CD8-positive, alpha-beta memory T cell (primary cell): Measurements from ENCODE around the gene ATP8A1. TPM values are rescaled to one million over a fixed set of nuclear protein-coding genes. Genes with fewer than 3 reads are reported as not detected.

ENCODE experiments used
- CTCF ChIA-PET: fragments of 350-600 bp; sonication (Branson Sonifier 250); formaldehyde crosslinking; loops from one replicate; lab custom pipeline; 2021; ENCODE audit warnings: antibody characterized with exemption; lab: Charles Lee
- POLR2A ChIA-PET: fragments of 350-600 bp; sonication (Branson Sonifier 250); formaldehyde crosslinking; loops from one replicate; lab custom pipeline; 2021; ENCODE audit warnings: antibody characterized with exemption; lab: Charles Lee
- DNase-seq, 5 donors: peaks; one replicate each; pipeline versions ENCODE4 v3.0.0 to v3.0.0-alpha.2; 2020 to 2022; ENCODE audit warnings: mixed read lengths in 1 of 5
- H3K27ac ChIP-seq: one replicate; pipeline ENCODE4 v1.7.0; 2013; ENCODE audit warnings: low read depth, mild to moderate bottlenecking, low read length, moderate library complexity
- H3K27me3 ChIP-seq: 2 replicates; pipeline ENCODE4 v1.7.0; 2013; ENCODE audit warnings: low read length, mild to moderate bottlenecking; ENCODE audit not compliant: insufficient read depth, poor library complexity, severe bottlenecking
- H3K36me3 ChIP-seq: 2 replicates; pipeline ENCODE4 v1.7.0; 2013; ENCODE audit warnings: mild to moderate bottlenecking, low read length, moderate library complexity; ENCODE audit not compliant: insufficient read depth
- H3K4me1 ChIP-seq: 2 replicates; pipeline ENCODE4 v1.7.0; 2013; ENCODE audit warnings: mild to moderate bottlenecking, low read length, moderate library complexity; ENCODE audit not compliant: insufficient read depth
- H3K4me3 ChIP-seq: 2 replicates; pipeline ENCODE4 v1.7.0; 2013; ENCODE audit warnings: mild to moderate bottlenecking, low read length
- H3K9me3 ChIP-seq: 2 replicates; pipeline ENCODE4 v1.7.0; 2013; ENCODE audit warnings: mild to moderate bottlenecking, low read length
- H3K27ac Mint-ChIP-seq, 8 donors: one replicate each; pipeline ENCODE4 v1.8.0; 2020 to 2021; ENCODE audit warnings: mixed read lengths in 8 of 8, mild to moderate bottlenecking in 6 of 8, inconsistent platforms in 3 of 8, moderate library complexity in 3 of 8
- H3K27me3 Mint-ChIP-seq, 2 donors: one replicate each; pipeline ENCODE4 v1.8.0; 2020 to 2021; ENCODE audit warnings: mixed read lengths in 2 of 2, mild to moderate bottlenecking in 1 of 2, moderate library complexity in 1 of 2
- H3K36me3 Mint-ChIP-seq, 3 donors: one replicate each; pipeline ENCODE4 v1.8.0; 2020 to 2021; ENCODE audit warnings: mixed read lengths in 3 of 3, inconsistent platforms in 1 of 3, mild to moderate bottlenecking in 1 of 3
- H3K4me1 Mint-ChIP-seq, 3 donors: one replicate each; pipeline ENCODE4 v1.8.0; 2020 to 2021; ENCODE audit warnings: mixed read lengths in 3 of 3, inconsistent platforms in 1 of 3, mild to moderate bottlenecking in 1 of 3
- H3K4me3 Mint-ChIP-seq, 7 donors: one replicate each; pipeline ENCODE4 v1.8.0; 2020 to 2021; ENCODE audit warnings: mixed read lengths in 7 of 7, mild to moderate bottlenecking in 6 of 7, moderate library complexity in 4 of 7, inconsistent platforms in 2 of 7
- H3K9me3 Mint-ChIP-seq, 5 donors: one replicate each; pipeline ENCODE4 v1.8.0; 2020 to 2022; ENCODE audit warnings: mixed read lengths in 5 of 5, mild to moderate bottlenecking in 3 of 5, moderate library complexity in 2 of 5, inconsistent platforms in 1 of 5
- polyA plus RNA-seq: library from polyadenylated mRNA; unstranded; fragments of 300-500 nt; fragmentation: Illumina TruSeq; gene quantifications from one replicate; pipeline ENCODE4 v1.2.3, GENCODE V29; 2021
- total RNA-seq, 2 experiments: library from RNA; stranded (reverse); gene quantifications; one replicate each; pipeline ENCODE4 v1.2.3, GENCODE V29; 2021

The ATP8A1 gene
- total and polyA plus RNA-seq, 3 experiments from 2014 or later, result 13.8 to 24.4 (median 23.3) TPM

DNA sequence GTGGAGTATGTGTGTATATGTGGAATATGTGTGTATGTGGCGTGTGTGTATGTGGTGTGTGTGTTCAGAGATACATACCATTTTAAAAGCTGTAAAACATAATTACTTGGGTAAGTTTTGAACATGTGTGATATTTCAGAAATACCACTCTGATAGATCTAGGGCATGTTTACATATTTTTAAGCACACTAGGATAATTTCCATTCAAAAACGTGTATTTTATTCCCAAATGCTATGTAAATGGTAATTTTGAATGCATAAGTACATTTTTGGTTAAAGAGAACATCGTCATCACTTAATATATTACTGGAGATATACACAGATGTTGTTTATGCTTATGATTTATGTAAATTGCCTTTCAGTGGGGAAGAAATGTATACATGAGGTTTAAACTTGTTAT is 294.3 kb downstream of the ATP8A1 start:
- H3K4me1 ChIP-seq, result no peaks in the 10 kb centered on the region
- H3K36me3 ChIP-seq, result no peaks in the 10 kb centered on the region
- H3K27ac Mint-ChIP-seq, result no peak overlapping the region
- no peak overlapping the region for H3K27ac ChIP-seq
- H3K4me3 ChIP-seq, result no peak overlapping the region
- H3K9me3 Mint-ChIP-seq, result peaks cover 0 to 4% (median 0%) of the 10 kb centered on the region in 5 donors
- H3K9me3 ChIP-seq, result no peaks in the 10 kb centered on the region
- H3K27me3 ChIP-seq, result no peaks in the 10 kb centered on the region
- peaks cover 0 to 3% (median 0%) of the 10 kb centered on the region in 3 donors for H3K36me3 Mint-ChIP-seq
- CTCF ChIA-PET, result no interaction called here
- H3K4me3 Mint-ChIP-seq, result no peak overlapping the region
- no peak for DNase-seq
- POLR2A ChIA-PET, result no interaction called here
- peaks cover 14 to 26% of the 10 kb centered on the region in 2 donors for H3K27me3 Mint-ChIP-seq
- H3K4me1 Mint-ChIP-seq, result no peaks in the 10 kb centered on the region

GRCh38 chr4:42361456-42361855 is 295.4 kb downstream of the ATP8A1 start:
- no peak overlapping the region for H3K27ac ChIP-seq
- H3K27me3 Mint-ChIP-seq, result peaks cover 16 to 26% of the 10 kb centered on the region in 2 donors
- CTCF ChIA-PET, result no interaction called here
- POLR2A ChIA-PET, result no interaction called here
- H3K4me3 Mint-ChIP-seq, result no peak overlapping the region
- no peaks in the 10 kb centered on the region for H3K9me3 ChIP-seq
- peaks cover 0 to 5% (median 2%) of the 10 kb centered on the region in 3 donors for H3K4me1 Mint-ChIP-seq
- H3K36me3 Mint-ChIP-seq, result no peaks in the 10 kb centered on the region
- H3K27me3 ChIP-seq, result no peaks in the 10 kb centered on the region
- peaks cover 0 to 5% (median 0%) of the 10 kb centered on the region in 5 donors for H3K9me3 Mint-ChIP-seq
- H3K27ac Mint-ChIP-seq, result no peak overlapping the region
- no peak for DNase-seq
- no peaks in the 10 kb centered on the region for H3K4me1 ChIP-seq
- no peaks in the 10 kb centered on the region for H3K36me3 ChIP-seq
- no peak overlapping the region for H3K4me3 ChIP-seq

GRCh38 chr4:42360256-42360669 is 296.6 kb downstream of the ATP8A1 start:
- H3K27ac Mint-ChIP-seq, result no peak overlapping the region
- Histone ChIP-seq H3K27ac (no peak overlapping the region), H3K4me1 (no peaks in the 10 kb centered on the region), H3K4me3 (no peak overlapping the region), H3K36me3 (no peaks in the 10 kb centered on the region), H3K9me3 (no peaks in the 10 kb centered on the region), H3K27me3 (no peaks in the 10 kb centered on the region)
- peaks cover 0 to 5% (median 2%) of the 10 kb centered on the region in 3 donors for H3K4me1 Mint-ChIP-seq
- DNase-seq, result no peak
- ChIA-PET CTCF (no interaction called here), POLR2A (no interaction called here)
- no peaks in the 10 kb centered on the region for H3K36me3 Mint-ChIP-seq
- H3K9me3 Mint-ChIP-seq, result peaks cover 0 to 5% (median 0%) of the 10 kb centered on the region in 5 donors
- peaks cover 28 to 35% of the 10 kb centered on the region in 2 donors for H3K27me3 Mint-ChIP-seq
- H3K4me3 Mint-ChIP-seq, result no peak overlapping the region

DNA sequence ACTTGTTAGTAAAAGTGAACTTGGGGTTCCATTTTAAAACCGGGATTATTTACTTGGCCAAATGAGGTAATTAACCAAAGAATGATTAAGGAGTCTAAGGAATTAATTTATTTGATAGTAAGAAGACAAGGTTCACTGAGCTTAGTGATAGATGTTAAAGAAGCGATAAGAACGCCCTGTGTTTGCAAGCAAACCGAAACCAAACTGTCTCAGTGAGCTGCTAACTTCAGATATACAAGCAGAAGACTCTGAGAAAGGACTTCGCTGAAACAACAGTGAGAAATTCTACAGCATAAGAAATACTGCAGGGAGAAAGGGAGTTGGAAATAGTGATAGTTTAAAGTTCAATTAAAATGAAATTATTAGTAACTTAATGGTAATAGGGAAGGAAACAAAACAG is 297.2 kb downstream of the ATP8A1 start:
- Histone ChIP-seq H3K4me3 (no peak overlapping the region), H3K27me3 (no peaks in the 10 kb centered on the region), H3K27ac (no peak overlapping the region), H3K36me3 (no peaks in the 10 kb centered on the region), H3K4me1 (no peaks in the 10 kb centered on the region), H3K9me3 (no peaks in the 10 kb centered on the region)
- H3K27me3 Mint-ChIP-seq, result peaks cover 31 to 39% of the 10 kb centered on the region in 2 donors
- peaks cover 0 to 5% (median 2%) of the 10 kb centered on the region in 3 donors for H3K4me1 Mint-ChIP-seq
- POLR2A ChIA-PET, result no interaction called here
- H3K36me3 Mint-ChIP-seq, result no peaks in the 10 kb centered on the region
- no peak overlapping the region for H3K4me3 Mint-ChIP-seq
- H3K9me3 Mint-ChIP-seq, result peaks cover 0 to 5% (median 0%) of the 10 kb centered on the region in 5 donors
- CTCF ChIA-PET, result no interaction called here
- H3K27ac Mint-ChIP-seq, result no peak overlapping the region
- no peak for DNase-seq

Other genes with a start within 250 kb of the ATP8A1 start
- gene GRXCR1, start 235.6 kb upstream of the ATP8A1 start, total RNA-seq, result not detected
- gene GRXCR1, start 235.6 kb upstream of the ATP8A1 start, polyA plus RNA-seq, result not detected